GM21423 (cell line): ENCODE data around the gene SYS1.

Experiments
- ATAC-seq: cut with Tn5 transposase; IDR thresholded peaks from one replicate; pipeline ENCODE4 v1.9.1; 2021; ENCODE audit warnings: mild to moderate bottlenecking, moderate library complexity; ENCODE audit not compliant: unreplicated experiment

The SYS1 gene

DNA sequence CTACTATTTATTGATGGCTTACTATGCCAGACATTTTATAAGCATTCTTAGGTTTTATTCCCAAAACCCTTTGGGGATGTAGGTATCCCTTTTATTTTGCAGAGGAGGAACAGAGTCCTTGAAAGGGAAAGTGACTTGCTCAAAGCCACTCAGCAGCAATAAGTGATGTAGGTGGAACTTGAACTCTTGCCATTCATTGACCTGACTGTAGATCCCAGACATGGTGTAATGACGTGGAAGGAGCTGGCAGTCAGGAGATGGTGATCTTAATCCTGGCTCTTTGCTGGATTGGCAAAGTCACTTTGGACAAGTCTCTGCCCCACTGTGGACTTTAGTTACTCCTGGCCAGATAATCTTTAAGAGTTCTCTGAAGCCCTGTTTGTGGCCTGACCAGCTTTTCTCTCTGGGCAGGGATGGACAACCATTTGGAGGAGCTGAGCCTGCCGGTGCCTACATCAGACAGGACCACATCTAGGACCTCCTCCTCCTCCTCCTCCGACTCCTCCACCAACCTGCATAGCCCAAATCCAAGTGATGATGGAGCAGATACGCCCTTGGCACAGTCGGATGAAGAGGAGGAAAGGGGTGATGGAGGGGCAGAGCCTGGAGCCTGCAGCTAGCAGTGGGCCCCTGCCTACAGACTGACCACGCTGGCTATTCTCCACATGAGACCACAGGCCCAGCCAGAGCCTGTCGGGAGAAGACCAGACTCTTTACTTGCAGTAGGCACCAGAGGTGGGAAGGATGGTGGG lies 46.7 kb downstream of the SYS1 start:
- ATAC-seq, result no peak

DNA sequence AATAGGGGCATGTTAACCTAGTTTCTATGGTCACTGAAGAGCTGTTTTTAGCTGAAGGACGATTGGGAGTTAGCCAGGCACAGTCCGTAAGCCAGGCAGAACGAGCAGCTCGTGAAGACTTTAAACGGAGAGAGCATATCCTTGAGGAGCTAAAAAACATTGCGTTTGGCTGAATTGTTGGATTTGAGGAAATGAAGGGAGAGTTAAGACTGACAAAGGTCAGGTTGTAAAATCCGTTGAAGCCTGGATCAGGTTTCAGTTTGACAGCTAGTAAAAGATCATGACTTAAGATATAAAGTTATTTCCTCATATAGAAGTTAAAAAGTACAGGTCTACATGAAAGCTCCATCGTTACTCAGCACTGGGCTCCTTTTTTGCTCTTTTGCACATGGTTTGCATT lies 47.9 kb downstream of the SYS1 start:
- no peak for ATAC-seq

DNA sequence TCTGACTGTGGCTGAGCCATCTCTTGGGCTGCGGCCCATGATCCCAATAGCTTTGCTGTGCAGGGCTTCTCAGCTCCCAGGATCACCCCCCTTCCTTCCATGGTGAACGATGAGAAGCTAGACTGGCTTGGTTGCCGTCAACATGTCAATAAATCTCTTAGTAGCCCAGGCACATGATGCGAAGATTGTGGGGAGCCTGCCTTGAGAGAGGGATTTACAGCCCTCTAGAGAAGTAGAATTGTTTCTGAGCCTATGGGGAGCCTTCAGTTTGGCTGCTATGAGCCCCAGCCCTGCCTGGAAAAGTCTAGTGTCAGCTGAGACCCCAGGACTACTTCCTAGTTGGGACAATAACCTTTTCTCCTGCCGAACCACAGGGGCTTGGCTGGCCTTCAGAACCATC lies 49.7 kb downstream of the SYS1 start:
- no peak for ATAC-seq

DNA sequence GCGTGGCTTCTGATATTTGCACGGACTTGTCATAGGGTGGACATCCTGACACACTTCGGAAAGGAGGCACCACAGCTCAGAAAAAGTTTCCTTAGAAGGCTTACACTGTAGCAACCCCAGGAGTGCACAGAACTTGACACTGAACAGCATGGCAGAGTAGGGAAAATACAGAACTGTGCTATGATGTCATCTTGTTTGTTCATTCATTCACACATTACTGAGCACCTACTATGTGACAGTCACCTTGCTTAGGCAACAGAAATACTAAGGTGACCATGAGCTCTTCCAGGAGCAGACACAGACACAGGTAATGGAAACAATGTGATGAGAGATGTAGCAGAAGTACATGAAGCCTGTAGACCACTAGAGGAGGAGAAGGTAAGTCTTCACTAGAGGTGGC lies 50.5 kb downstream of the SYS1 start:
- ATAC-seq, result no peak

DNA sequence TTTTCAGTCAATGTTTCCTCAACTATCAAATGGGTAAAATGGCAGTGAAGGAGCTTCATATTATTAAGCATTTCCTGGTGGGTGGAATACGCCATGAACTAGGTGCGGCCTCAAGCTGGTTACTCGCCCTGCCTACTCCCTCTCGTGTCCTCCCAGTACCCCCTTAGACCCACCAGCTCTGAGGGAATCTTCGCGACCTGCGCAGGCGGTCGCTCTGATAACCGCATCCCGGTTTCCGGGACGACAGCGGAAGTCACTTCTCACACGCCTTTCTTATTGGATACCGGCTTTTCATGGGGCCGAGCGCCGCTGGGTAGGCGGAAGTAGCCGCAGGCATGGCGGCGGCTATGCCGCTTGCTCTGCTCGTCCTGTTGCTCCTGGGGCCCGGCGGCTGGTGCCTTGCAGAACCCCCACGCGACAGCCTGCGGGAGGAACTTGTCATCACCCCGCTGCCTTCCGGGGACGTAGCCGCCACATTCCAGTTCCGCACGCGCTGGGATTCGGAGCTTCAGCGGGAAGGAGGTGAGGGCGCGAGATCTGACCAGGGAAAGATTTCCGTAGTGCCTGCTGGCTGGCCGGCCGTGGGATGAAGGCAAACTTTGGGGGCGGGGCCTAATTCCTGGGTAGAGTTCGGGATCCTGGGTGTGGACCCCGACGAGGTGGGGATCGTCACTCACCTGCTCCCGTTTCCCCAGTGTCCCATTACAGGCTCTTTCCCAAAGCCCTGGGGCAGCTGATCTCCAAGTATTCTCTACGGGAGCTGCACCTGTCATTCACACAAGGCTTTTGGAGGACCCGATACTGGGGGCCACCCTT lies 53.1 kb downstream of the SYS1 start, which contains the start of gene PIGT:
TSS of gene PIGT (plus strand) at position 320 of the 816 bp plus-strand sequence. CDS start at position 336, 16 bp downstream.
- peak; percentile 47 for ATAC-seq

DNA sequence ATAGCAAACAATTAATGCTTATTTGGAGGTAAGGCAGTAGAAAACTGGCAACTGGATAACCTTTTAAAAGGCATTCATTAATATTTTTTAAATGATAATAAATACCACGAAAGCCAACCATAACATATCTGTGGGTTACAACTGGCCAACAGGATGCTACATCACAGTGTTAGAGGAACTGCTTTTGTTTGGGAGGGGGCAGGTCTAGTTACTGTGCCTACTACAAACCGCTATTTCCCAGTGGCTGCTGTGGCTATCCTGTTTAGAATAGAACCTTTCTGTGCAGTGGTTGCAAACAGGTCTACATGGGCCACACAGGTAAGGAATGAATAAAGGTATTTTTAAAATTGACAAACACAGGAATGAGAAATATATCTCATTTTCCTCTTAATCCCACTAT lies 54.0 kb downstream of the SYS1 start:
- ATAC-seq, result no peak
